Stimulated activated CD8-positive, alpha-beta memory T cell treated with anti-CD3 and anti-CD28 coated beads, Interleukin-4, amount 100 ng/mL, for 48 hours (primary cell): Measurements from ENCODE around the gene SOBP.

ENCODE experiments used
- DNase-seq: peaks from one replicate; pipeline ENCODE4 v3.0.0-alpha.2; 2020

Gene SOBP

DNA sequence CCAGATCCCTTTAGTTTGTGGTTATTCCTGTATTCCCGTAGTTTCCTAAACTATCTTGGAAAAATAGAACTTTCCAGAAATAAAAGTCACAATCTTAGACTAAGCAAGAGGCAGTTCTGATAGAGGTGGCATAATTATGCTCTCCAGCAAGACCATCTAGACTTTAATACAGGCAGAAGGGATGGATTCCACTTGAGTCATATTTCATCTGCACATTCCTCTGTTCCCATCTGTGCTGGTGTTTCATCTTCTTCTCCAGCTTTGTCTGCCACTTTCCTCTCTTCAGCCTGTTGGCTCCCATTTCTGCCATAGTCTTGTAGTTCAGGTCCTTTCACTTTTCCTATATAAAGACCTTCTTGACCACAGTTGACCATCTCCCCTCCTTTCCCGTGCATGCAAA, 102.9 kb downstream of the SOBP start:
- DNase-seq: no peak

DNA sequence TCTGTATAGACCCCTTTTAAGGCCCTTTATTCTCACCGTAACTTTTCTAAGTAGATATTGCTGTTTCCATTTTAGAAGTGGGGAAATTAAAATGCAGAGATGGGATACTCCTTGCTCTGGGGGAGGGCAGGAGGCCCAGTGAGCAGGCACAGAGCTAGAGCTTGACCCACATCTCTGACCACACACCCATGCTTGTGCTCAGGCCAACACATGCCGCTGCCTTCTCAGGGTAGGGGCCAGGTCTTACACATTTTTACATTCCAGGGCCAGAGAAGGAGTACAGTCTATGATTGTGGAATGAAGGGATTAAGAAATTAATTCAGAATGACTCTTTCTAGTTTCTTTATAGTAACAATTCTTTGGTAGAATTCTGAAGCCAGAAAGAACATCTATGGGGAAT, 104.8 kb downstream of the SOBP start:
- DNase-seq: no peak

DNA sequence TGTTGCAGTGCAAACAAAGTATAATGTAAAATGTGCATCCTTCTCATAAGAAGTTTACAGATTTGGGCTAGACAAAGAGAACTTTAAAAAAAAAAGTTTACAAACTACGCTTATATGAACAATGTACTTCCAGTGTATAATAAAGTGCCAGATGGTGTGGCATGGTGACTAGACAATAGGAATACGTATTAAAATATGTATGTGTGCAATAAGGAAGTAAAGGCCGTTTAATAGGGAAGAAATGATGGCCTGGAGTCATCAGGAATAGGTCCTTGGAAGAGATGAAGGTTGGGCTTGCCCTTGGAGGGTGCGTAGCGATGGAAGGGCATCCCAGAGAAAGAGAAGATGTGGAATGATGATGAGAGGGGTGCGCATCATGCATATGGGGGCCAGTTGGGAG, 108.2 kb downstream of the SOBP start:
- DNase-seq: no peak

DNA sequence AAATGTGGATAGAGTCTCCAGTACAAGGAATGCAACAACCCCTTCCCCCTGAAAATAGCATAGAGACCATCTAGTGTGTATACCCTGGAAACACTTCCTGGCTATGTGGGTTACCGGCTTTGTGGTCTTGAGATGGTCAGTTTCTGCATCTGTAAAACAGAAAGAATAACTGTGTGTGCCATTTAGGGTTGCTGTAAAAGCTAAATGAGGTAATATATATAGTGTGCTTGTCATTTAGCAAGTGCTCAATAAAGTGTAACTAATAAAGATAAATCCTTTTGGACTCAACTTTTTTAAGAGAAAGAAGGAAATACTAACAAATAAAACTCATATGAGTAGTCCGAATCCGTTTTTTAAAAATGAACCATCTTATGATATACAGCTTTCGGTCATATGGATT, 109.1 kb downstream of the SOBP start:
- no peak for DNase-seq

DNA sequence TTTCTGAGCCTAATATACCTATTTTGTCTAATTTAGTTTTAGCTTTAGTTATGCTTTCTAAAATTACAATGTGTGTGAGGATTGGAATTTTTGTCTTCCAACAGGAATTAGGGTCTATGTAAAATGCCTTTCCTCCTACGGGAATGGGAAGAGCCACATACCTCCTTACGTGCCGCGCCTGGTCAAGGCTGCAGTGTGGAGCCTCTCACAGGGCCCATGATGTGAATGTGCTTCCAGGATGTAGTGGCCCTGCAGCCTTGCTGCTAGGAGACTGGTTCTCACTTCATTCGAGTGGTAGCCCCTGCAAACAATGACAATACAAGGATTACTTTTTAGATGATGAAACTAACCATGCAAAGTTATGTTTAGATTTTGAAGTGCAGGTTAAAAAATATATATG, 110.2 kb downstream of the SOBP start:
- no peak for DNase-seq

DNA sequence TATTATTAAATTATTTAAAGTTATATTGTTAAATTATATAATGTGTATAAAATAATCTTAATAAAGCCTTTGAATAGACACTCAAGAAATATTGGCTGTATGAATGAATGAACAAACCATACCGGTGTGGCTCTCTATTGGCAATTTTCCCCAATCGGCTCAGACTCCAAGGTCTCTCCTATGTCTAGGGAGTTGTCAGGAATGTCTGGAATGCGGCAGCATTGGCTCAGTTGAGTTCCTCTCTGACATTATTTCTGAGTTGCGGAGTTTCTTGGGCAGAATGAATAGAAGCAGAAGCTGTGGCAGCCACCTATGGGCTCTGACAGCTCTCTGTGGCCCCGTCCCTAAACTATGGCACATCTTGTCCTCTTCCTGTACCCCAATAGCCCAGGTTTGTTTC, 111.0 kb downstream of the SOBP start:
- DNase-seq: no peak

DNA sequence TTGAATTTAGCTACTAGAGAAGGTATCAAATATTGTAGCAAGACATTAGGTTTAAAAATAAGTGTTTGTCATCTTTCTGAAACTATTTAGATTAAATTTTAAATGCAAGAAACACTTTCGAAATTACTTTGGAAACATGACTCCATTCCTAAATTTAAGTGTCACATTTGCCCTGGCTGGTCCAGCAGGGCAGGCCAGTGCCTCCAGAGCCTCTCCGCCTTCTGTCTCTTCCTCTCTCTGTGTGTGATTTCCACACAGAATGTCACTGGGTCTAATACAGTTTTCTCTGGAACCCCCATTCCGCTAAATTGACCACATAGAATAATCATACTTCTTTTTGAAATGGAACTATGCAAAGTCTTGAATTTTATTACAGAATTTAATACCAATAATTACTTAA, 111.5 kb downstream of the SOBP start:
- no peak for DNase-seq

DNA sequence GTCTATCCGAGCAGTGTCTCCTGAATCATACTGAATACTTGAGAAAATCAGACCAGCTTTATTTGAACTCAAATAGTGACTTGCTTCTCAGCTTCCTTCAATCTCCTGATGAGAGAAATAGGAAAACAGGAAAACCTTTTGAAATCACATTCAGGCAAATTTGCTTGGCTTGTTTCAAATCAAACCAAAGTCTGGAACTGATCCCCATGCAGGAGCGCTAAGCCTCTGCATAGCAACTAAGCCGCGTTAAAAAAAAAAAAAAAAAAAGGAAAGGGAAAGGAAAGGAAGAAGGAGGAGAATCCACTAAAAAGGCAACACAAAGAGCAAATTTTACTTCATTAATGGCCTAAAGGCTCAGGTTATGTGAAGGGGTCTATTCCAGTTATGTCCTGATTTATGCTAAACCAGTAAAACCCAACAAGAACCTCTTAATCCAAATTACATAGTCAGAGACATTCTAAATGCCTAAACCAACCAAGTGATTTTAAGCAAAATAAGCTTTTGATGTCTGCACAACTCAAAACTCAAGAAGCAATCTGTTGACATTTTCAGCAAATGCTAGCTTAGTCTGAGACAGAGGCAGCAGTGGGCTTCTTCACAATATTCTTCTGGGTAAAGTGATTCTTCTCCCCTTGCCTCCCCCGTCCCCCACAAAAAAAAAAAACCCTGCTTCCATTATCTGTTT, 112.5 kb downstream of the SOBP start:
- no peak for DNase-seq

DNA sequence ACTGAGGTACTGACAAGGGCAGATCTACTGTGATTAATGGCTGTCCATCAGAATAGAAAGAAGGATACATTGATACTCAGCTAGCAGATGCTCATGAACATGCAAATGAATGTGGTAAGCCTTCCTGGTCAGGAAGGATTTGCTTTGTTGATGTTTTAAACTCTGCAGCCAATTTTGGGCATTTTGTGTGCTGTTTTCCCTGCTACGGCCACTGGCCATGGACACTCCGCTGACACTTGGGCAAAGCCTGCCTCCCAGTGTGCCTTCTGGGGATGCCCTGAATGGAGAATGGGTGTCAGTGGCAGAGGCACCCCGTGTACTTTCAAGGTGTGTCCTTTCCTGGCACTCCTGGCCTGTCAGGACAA, 113.1 kb downstream of the SOBP start:
- no peak for DNase-seq

DNA sequence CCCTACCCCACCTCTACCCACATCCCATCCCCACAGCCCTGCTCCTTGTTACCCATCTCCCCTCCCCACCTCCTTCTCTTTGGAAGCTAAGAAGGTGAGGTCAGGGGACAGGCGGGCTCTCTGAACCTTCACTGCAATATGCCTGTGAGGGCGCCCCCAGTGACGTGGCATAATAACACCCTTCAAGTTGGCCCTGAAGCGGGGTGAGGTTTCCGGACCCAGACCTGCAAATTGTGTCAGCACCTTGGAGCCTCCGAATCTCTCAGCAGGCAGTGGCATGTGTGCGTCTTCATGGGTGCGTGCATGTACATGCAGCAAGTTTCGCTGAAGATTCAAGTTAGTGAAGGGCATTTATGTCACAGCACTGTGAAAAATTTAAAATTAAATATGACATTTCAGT, 114.6 kb downstream of the SOBP start:
- DNase-seq: no peak

DNA sequence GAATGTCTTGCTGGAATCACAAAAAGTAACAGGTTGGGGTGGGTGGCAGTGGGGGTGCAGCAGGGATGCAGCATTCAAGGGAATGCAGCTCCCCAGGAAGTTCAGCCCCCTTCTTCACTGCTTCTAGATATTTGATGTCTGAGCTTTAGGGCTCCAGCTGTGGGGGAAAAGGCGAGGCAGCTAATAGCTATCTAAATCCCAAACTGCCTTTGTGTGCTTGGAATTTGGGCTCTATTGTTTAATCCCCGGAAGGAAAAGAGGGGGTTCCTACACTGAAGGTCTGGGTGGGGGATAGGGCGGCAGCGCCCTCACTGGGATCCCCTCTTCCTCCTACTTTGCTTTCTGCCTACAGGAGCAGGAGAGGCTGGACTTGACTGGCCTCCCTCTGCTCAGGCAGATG, 116.5 kb downstream of the SOBP start:
- no peak for DNase-seq

DNA sequence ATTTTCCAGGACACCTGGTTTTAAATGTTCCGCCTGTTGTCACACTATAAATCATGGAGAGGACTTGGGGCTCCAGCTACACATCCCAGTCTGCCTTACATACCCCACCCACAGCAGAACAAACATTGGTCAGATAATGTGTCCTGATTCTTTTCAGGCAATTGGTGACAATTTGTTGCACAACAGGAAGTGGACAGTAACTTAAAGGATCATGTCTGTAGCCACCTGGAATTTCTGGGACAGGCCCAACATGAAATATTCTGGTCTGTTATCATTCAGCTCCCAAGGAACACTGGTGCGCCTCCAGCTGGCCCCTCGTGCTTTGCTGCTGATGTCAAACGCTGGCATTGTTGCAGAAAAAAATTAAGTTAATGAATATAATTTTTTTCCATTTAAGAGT, 117.2 kb downstream of the SOBP start:
- no peak for DNase-seq

DNA sequence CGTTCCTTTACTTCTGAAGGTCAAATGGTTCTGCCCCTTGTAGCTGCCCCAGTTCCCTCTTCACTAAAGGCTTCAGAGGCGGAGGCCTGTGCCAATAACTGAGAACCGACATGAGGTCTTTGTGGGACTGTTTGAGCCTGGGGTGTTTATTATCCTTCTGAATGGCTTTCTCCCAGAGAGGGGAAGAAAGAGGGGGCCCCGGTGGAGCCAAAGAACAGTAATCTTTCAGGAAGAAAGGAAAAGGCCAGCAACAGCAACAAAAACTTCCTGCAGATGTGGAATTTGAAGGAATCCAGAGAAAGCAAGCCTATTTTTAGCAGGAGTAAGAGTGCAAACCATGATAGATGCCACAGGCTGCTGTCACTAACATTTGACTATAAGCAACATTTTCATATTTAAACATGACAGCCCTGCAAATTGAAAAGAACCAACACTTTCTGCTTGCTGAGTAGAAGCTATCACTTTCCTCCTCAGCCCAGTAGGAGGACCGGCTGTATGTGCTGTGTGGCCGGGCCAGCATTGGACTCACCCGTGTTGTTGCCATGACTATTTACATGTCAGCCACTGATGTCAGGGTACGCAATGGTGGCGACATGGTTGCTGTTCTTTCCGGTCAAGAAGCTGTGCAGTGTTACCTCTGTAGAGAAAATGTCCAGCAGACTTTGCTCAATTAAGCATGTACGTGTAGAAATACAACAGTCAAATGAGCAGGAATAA, 121.3 kb downstream of the SOBP start:
- no peak for DNase-seq

DNA sequence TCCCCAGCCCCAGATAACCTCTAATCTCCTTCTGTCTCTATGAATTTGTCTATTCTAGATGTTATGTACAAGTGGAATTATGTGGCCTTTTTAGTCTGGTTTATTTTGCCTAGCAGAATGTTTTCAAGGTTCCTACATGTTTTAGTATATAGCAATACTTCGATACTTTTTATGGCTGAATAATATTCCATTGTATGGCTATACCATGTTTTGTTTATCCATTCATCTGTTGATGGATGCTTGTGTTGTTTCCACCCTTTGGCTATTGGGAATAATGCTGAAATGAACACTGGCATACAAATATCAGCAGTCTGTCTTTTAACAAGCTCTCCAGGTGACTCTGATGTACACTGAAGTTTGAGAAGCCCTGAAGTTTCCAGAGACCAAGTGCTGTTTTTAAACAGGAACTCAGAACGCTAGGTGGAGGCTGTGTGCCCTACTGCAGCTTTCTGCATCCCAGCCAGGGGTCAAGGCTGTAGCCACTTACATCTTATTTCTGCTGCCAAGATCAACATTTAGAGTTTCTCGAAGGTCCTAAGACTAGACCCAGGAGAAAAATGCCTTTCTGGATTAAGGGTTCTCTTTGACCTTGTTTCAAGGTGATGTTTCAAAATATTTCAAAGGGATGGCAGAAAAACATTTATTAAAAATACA, 123.0 kb downstream of the SOBP start:
- no peak for DNase-seq

DNA sequence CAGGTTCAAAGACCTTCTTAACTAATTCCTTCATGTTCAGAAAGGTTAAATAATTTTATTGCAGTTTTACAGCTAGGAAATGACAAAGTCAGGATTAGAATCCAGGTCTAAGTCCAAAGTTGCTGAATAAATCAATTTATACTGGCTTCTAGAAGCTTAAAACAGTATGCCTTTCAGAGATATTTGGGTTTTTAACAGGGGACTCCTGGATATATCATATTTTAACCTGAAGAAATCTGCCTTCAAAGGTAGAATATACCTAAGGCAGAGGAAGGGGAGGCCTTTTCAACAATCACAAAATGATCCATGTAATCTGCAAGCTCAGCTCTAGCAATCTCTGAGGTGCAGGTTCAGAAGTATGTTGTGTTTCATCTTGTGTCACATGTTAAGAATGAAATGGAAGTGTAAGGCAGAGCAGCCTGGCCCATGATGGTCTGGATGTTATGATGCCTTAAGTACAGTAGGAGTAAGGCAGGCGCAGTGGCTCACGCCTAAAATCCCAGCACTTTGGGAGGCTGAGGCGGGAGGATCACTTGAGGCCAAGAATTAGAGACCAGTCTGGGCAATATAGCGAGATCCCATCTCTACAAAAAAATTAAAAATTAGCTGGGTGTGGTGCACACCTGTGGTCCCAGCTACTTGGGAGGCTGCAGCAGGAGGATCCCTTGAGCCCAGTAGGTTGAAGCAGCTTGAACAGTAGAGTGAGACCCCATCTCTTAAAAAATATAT, 123.9 kb downstream of the SOBP start:
- no peak for DNase-seq

DNA sequence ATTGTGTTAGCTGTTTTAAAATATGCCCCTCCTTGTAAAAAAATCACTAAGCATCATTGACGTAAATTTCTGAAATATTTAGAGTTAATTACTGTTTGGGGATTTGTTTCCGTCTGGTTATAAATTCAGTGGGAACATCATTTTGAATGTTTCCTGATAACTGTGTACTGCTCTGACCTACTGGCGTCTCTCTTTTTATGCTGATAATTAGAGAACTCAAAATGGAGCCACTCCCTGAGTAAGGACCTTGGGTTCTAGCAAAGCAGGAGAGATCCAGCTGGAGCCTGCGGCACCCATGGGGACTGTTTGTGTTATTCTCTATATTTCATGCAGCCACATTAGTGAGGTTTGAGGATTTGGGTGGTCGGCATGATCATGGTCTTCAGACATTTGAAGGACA, 124.9 kb downstream of the SOBP start:
- no peak for DNase-seq

DNA sequence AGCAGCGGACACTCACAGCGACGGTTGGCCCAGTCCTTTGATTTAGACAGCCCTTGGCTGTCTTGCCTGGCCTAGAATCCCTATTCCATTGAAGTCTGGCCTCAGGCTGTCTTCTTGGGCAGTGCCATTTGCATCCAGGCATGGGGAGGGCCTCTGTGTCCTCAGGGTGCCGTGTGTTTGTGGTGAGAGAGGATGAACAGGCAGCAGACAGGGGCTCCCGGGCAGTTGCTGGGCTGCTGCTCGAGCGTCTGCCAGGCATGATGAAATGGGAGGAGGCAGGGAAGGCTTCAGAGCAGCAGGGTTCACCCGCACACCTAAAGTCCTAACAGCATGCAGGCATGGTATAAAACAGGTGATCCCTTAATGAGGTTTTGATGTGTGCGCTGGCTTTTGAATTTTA, 126.9 kb downstream of the SOBP start:
- no peak for DNase-seq

DNA sequence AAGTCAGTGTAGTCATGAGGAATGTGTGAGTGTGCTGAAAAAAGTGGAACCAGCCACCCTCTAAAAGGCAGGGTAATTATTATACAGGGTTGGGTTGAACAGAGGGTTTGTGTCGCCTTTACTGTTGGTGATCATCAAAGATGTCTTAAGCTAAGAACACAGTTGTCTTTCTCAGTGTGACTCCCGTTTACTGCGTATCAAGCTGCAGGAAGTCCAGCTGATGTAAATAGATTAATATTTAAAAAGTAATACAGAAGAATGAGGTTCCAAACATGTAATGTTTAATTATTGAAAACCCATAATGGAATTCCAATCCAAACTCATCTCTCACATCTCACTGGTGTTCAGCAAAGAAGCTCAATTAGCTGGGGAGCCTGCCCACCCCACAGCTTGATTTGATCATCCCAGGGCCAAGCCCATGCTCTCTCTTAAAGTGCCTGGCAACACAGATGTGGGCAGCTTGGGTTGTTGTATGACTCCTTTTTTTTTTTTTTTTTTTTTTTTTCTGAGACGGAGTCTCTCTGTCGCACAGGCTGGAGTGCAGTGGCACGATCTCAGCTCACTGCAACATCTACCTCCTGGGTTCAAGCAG, 127.5 kb downstream of the SOBP start:
- no peak for DNase-seq

DNA sequence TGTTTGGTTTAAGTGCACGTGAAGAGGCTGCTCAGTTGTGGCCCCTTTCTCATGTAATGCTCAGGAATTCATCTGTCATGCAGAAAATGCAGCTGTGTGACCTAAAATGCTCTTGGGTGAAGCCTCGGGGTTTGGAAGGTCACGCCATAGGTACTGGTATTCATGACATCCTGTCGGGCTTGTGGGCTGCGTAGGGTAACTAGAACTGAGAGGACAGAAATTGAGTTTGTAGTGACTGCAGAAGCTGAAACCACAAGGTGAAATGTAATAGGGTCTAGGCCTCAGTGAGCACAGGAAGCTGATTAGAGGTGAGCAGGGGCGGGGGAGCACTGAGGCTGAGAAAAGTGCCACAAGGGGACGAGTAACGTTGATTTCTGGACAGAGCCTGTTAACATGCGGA, 128.8 kb downstream of the SOBP start:
- peak; percentile 51 for DNase-seq

DNA sequence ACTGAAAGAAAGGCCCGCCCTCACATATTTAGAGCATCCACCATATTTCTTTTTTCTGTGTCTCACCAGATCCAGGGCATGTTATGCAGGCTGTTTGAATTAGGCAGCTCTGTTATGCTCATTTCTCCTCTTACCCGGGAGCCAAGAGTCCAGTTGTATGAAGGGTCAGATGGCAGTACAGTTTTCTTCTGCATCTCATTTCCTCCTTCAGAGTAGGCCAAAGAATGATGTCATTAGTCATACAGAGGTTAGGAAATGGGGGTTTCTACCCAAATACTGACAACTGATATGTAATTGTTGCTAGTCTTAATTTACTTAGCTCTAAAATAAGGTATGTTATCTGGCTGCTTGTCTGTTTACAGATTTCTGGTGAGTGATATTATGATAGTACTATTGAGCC, 130.8 kb downstream of the SOBP start:
- no peak for DNase-seq

DNA sequence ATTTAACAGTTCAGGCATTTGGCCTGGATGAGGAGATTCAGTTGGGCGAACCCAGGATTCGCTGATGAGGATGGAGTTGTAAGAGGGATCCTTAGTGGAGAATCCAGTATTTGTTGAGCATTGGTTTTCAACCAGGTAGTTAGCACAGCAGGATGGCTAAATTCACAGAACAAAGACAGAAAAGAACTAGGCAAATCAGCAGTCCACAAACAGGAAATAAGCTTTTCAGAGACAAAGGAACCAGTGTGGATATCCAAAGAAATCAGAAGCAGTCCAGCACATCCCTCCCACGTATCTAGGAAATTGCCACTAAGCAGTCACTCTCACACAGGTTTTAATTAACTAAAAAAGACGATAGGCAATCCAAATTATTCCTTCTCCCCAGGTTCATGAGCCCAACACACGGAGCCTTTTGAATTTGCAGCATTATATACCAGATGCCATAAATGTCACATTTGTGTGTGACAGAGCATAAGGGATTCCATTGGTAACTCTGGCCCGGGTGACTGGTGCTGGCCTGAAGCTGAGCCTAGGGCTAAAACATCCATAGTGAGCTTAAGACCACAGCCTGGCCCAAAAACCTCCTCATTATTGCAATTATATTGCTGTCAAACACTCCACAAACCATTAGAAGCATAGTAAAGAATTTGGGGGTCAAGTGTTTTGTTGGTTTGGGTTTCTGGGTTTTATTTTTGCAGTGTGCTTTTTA, 131.5 kb downstream of the SOBP start:
- no peak for DNase-seq

DNA sequence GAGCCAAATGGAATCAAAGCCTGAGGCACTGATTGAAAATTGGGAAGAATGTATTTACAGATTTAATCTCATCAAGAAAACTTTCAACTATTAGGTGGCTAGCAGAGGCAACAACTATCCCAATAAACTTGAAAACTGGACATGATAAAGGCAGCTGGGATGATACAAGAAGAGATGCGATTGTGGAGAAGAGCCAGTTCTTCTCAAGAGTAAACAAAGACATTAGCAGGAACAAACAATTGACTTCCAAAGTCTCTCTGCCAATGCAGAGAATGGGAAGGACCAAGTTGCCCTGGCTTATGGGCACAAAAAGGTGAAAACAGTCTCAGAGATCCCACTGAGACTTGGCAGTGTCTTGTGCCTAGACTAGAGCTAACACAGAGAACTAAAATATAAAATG, 132.4 kb downstream of the SOBP start:
- DNase-seq: no peak

DNA sequence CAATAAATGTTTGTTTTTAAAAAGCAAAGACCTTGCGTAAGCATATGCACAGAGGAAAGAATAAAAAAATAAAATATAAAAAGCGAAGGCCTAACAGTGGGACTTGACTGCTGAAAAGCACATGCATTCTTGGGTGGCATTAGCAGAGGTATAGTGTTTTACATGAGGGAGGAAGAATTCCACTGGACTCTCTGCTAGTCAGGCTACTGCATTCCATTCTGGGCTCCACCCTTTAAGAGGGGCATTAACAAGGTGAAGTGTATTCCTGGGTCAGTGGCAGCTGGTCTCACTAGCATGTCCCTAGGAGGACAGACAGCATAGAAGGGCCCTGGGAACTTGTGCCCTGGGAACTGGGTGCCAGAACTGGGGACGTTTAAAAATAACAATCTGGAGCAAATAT, 134.1 kb downstream of the SOBP start:
- no peak for DNase-seq
